GM13976 (cell line): Measurements from ENCODE around the gene ASAP2.

Experiments
- DNase-seq: peaks from one replicate; pipeline ENCODE4 v3.0.0; 2012; ENCODE audit warnings: low spot score
- CTCF ChIP-seq: IDR thresholded peaks from 2 replicates; pipeline ENCODE4 v1.5.1; 2012; ENCODE audit warnings: borderline replicate concordance, mild to moderate bottlenecking; ENCODE audit not compliant: insufficient read depth; ENCODE audit errors: extremely low read depth, missing control alignments, control extremely low read depth
- in situ Hi-C: fragments of 300-500 bp; cut with MboI; formaldehyde crosslinking; loops from one replicate; pipeline ENCODE4 v1.12.0; 2022; ENCODE audit warnings: low sequenced_read_pairs, mixed read lengths, inconsistent platforms; ENCODE audit not compliant: unreplicated experiment

ASAP2 gene

DNA sequence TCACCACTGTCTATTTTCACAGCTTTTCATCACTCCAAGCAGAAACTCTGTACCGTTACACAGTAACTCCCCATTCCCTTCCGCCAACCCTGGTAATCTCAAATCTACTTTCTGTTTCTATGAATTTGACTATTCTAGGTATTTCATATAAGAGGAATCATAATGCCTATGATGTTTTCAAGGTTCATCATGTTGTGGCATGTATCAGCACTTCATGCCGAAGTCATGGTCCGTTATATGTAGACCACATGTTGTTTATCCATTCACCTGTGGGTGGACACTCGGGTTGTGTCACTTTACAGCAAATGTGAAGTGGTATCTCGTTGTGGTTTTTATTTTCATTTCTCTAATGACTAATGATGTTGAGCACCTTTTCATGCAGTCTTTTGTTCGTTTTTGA, 238.5 kb downstream of the ASAP2 start:
- DNase-seq: no peak
- no peak for TF ChIP-seq CTCF
- in situ Hi-C loops: no loop called here

- TF ChIP-seq CTCF: no peak
- in situ Hi-C loops: no loop called here
- DNase-seq: no peak
Observed at GRCh38 chr2:9451231-9451630, 244.6 kb downstream of the ASAP2 start.
